GM06990 (cell line): ENCODE results near the gene RESP18.
A peak's percentile ranks its signal among the peaks of the same experiment; 100 is the strongest.

Source experiments
- DNase-seq: peaks from one replicate; pipeline ENCODE4 v3.0.0-alpha.2; 2011; ENCODE audit not compliant: insufficient read length; ENCODE audit errors: extremely low read depth
- H3K27me3 ChIP-seq: replicated peaks from 2 replicates; pipeline ENCODE4 v1.6.0; 2011; ENCODE audit warnings: low read length; ENCODE audit not compliant: control insufficient read depth, insufficient read depth
- H3K36me3 ChIP-seq: 2 replicates; pipeline ENCODE4 v1.5.1; 2011; ENCODE audit warnings: low read length; ENCODE audit not compliant: control insufficient read depth, insufficient read depth
- H3K4me3 ChIP-seq: replicated peaks from 2 replicates; pipeline ENCODE4 v1.5.1; 2011; ENCODE audit warnings: low read depth, mild to moderate bottlenecking, control low read depth, low read length
- CTCF ChIP-seq: IDR thresholded peaks from 2 replicates; pipeline ENCODE4 v1.5.1; 2011; ENCODE audit warnings: low read length, control low read depth, mild to moderate bottlenecking, inconsistent platforms; ENCODE audit not compliant: insufficient read depth, poor library complexity, severe bottlenecking

Gene RESP18

GRCh38 chr2:219308142-219309101 lies 24.1 kb downstream of the RESP18 start:
- no peaks in the 10 kb centered on the region for H3K36me3 ChIP-seq
- H3K4me3 ChIP-seq, result no peak overlapping the region
- peak; percentile 43 for DNase-seq
- peaks cover 1% of the 10 kb centered on the region for H3K27me3 ChIP-seq
- no peak for TF ChIP-seq CTCF

DNA sequence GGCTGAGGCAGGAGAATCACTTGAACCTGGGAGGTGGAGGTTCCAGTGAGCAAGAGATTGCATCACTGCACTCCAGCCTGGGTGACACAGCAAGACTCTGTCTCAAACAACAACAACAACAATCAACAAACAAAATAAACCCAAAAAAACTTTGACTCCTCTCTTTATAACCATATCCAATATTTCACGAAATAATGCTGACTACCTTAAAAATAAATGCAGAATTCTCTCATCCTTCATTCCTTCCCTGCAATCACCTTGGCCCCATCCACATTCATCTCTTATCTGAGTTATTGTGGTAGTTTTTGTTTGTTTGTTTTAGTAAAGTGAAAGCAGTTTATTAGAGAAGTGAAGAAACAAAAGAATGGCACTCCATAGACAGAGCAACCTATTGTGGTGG lies 26.5 kb downstream of the RESP18 start:
- H3K4me3 ChIP-seq, result no peak overlapping the region
- peaks cover 1% of the 10 kb centered on the region for H3K27me3 ChIP-seq
- TF ChIP-seq CTCF, result no peak
- no peaks in the 10 kb centered on the region for H3K36me3 ChIP-seq
- no peak for DNase-seq

GRCh38 chr2:219304223-219304622 lies 28.3 kb downstream of the RESP18 start:
- Histone ChIP-seq H3K4me3 (no peak overlapping the region), H3K36me3 (no peaks in the 10 kb centered on the region), H3K27me3 (peaks cover 1% of the 10 kb centered on the region)
- DNase-seq, result no peak
- TF ChIP-seq CTCF, result no peak

- Histone ChIP-seq H3K4me3 (no peak overlapping the region), H3K36me3 (no peaks in the 10 kb centered on the region), H3K27me3 (peaks cover 3% of the 10 kb centered on the region)
- no peak for TF ChIP-seq CTCF
- no peak for DNase-seq
Measured at GRCh38 chr2:219302412-219302968, 30.1 kb downstream of the RESP18 start.

- no peak overlapping the region for H3K4me3 ChIP-seq
- peaks cover 3% of the 10 kb centered on the region for H3K27me3 ChIP-seq
- H3K36me3 ChIP-seq, result no peaks in the 10 kb centered on the region
- DNase-seq, result no peak
- no peak for TF ChIP-seq CTCF
Measured at GRCh38 chr2:219300022-219300421, 32.5 kb downstream of the RESP18 start.
